ENCODE data around the gene TMEM59.

- TF ChIP-seq, protein P1, sequence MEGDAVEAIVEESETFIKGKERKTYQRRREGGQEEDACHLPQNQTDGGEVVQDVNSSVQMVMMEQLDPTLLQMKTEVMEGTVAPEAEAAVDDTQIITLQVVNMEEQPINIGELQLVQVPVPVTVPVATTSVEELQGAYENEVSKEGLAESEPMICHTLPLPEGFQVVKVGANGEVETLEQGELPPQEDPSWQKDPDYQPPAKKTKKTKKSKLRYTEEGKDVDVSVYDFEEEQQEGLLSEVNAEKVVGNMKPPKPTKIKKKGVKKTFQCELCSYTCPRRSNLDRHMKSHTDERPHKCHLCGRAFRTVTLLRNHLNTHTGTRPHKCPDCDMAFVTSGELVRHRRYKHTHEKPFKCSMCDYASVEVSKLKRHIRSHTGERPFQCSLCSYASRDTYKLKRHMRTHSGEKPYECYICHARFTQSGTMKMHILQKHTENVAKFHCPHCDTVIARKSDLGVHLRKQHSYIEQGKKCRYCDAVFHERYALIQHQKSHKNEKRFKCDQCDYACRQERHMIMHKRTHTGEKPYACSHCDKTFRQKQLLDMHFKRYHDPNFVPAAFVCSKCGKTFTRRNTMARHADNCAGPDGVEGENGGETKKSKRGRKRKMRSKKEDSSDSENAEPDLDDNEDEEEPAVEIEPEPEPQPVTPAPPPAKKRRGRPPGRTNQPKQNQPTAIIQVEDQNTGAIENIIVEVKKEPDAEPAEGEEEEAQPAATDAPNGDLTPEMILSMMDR (IDR thresholded peaks at IDR 0.05): no peak
- TF ChIP-seq ZFX (IDR thresholded peaks at IDR 0.05; ENCODE audit: borderline replicate concordance): no peak
These were observed 33.8 kb upstream of the TMEM59 start for GRCh38 chr1:54086754-54087153.
